Hepatocyte (in vitro differentiated cells): ENCODE results near the gene SCN11A. TPM values are rescaled to one million over a fixed set of nuclear protein-coding genes. Genes with fewer than 3 reads are reported as not detected.
A peak's percentile ranks its signal among the peaks of the same experiment; 100 is the strongest.

Experiments used
- DNase-seq: peaks from one replicate; pipeline ENCODE4 v3.0.0-alpha.2; 2016; ENCODE audit warnings: low spot score
- H2AFZ ChIP-seq: fragments of 200-600 bp; sonication (generic); 2 replicates; pipeline ENCODE4 v1.6.0; 2016; ENCODE audit warnings: antibody characterized with exemption, mild to moderate bottlenecking
- H3K27ac ChIP-seq: fragments of 200-600 bp; sonication (generic); 2 replicates; pipeline ENCODE4 v1.5.1; 2016; ENCODE audit warnings: mild to moderate bottlenecking
- H3K27me3 ChIP-seq: fragments of 200-600 bp; sonication (generic); 2 replicates; pipeline ENCODE4 v1.6.1; 2016
- H3K36me3 ChIP-seq: fragments of 200-600 bp; sonication (generic); replicated peaks from 2 replicates; pipeline ENCODE4 v1.5.1; 2016; ENCODE audit warnings: low read depth; ENCODE audit not compliant: insufficient read depth
- H3K4me1 ChIP-seq: fragments of 200-600 bp; sonication (generic); 2 replicates; pipeline ENCODE4 v1.5.1; 2016; ENCODE audit warnings: mild to moderate bottlenecking, moderate library complexity; ENCODE audit not compliant: insufficient read depth
- H3K4me2 ChIP-seq: fragments of 200-600 bp; sonication (generic); 2 replicates; pipeline ENCODE4 v1.6.0; 2016
- H3K4me3 ChIP-seq: fragments of 200-600 bp; sonication (generic); 2 replicates; pipeline ENCODE4 v1.5.1; 2016; ENCODE audit warnings: mild to moderate bottlenecking
- H3K79me2 ChIP-seq: fragments of 200-600 bp; sonication (generic); 2 replicates; pipeline ENCODE4 v1.6.0; 2017; ENCODE audit warnings: mild to moderate bottlenecking
- H3K9me2 ChIP-seq: fragments of 200-600 bp; sonication (generic); replicated peaks from 2 replicates; pipeline ENCODE4 v1.6.0; 2017; ENCODE audit warnings: mild to moderate bottlenecking; ENCODE audit not compliant: insufficient read depth
- H3K9me3 ChIP-seq: fragments of 200-600 bp; sonication (generic); 2 replicates; pipeline ENCODE4 v1.5.1; 2016; ENCODE audit warnings: low read depth, mild to moderate bottlenecking
- H4K20me1 ChIP-seq: fragments of 200-600 bp; sonication (generic); 2 replicates; pipeline ENCODE4 v1.6.0; 2016; ENCODE audit warnings: mild to moderate bottlenecking; ENCODE audit not compliant: insufficient read depth, poor library complexity, severe bottlenecking
- CTCF ChIP-seq: fragments of 200-600 bp; sonication (generic); IDR thresholded peaks from 2 replicates; pipeline ENCODE4 v1.5.1; 2016; ENCODE audit warnings: antibody characterized with exemption, mild to moderate bottlenecking; ENCODE audit not compliant: poor library complexity
- EZH2 ChIP-seq: fragments of 200-600 bp; sonication (generic); IDR thresholded peaks from 2 replicates; pipeline ENCODE4 v1.6.1; 2016; ENCODE audit warnings: antibody characterized with exemption, mild to moderate bottlenecking, borderline replicate concordance
- EZH2phosphoT487 ChIP-seq: fragments of 200-600 bp; sonication (generic); IDR thresholded peaks from one replicate; pipeline ENCODE4 v1.6.1; 2018; ENCODE audit warnings: antibody characterized with exemption, mild to moderate bottlenecking, low read depth, moderate library complexity; ENCODE audit not compliant: unreplicated experiment, severe bottlenecking
- WGBS: methylation state at CpG from one replicate; pipeline ENCODE4 v1.1.6; 2016; ENCODE audit warnings: low lambda C conversion rate; ENCODE audit errors: missing lambda C conversion rate; 5-methylcytosine and 5-hydroxymethylcytosine counted together
- polyA plus RNA-seq: library from polyadenylated mRNA; unstranded; fragments of >200 nt; fragmentation: Nextera tagmentation; extraction: Ambion mirVana; gene quantifications from 2 replicates; pipeline ENCODE4 v1.2.1, GENCODE V29; 2016
- total RNA-seq: library from RNA; depleted of rRNA; stranded (reverse); fragments of >200 nt; gene quantifications from 2 replicates; pipeline ENCODE4 v1.2.3, GENCODE V29; 2014

Gene SCN11A
- total and polyA plus RNA-seq, 2 experiments from 2014 or later: 1.9 to 3.7 TPM

GRCh38 chr3:39025222-39025970 lies 26.3 kb downstream of the SCN11A start:
- H3K27ac ChIP-seq: peak overlapping the region; percentile 52
- H2AFZ ChIP-seq: no peak overlapping the region
- H3K79me2 ChIP-seq: no peaks in the 10 kb centered on the region
- H3K4me3 ChIP-seq: no peak overlapping the region
- no peaks in the 10 kb centered on the region for H3K9me2 ChIP-seq
- TF ChIP-seq EZH2 (no peak), CTCF (no peak), EZH2phosphoT487 (no peak)
- 94% methylated on average over 6 of the region's 6 CpGs for WGBS
- no peaks in the 10 kb centered on the region for H4K20me1 ChIP-seq
- H3K4me1 ChIP-seq: no peaks in the 10 kb centered on the region
- no peaks in the 10 kb centered on the region for H3K27me3 ChIP-seq
- H3K9me3 ChIP-seq: no peaks in the 10 kb centered on the region
- no peak overlapping the region for H3K4me2 ChIP-seq
- no peaks in the 10 kb centered on the region for H3K36me3 ChIP-seq
- DNase-seq: no peak

DNA sequence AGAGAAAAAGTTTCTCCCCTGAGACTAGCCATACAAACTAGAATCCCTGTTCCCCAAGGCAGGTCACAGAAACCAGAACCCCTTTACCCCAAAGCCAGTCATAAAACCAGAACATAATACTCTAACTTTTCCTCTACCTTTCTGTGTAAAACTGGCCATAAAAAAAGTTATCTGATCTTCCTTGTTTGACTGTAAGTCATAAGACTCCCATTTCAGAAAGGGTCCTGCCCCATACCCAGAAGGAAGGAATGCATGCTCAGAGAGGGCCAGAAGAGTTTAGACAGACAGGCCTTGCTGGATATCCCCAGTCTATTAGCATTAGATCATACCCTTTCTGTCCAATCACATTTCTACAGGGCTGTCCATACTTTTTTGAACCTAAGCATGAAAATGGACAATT lies 27.2 kb downstream of the SCN11A start:
- DNase-seq: no peak
- H4K20me1 ChIP-seq: no peaks in the 10 kb centered on the region
- H3K27ac ChIP-seq: peak overlapping the region; percentile 52
- H3K79me2 ChIP-seq: no peaks in the 10 kb centered on the region
- no peaks in the 10 kb centered on the region for H3K9me3 ChIP-seq
- no peaks in the 10 kb centered on the region for H3K36me3 ChIP-seq
- no peaks in the 10 kb centered on the region for H3K27me3 ChIP-seq
- H2AFZ ChIP-seq: no peak overlapping the region
- H3K4me3 ChIP-seq: no peak overlapping the region
- H3K4me1 ChIP-seq: no peaks in the 10 kb centered on the region
- TF ChIP-seq EZH2 (no peak), EZH2phosphoT487 (no peak), CTCF (no peak)
- no peak overlapping the region for H3K4me2 ChIP-seq
- H3K9me2 ChIP-seq: no peaks in the 10 kb centered on the region

DNA sequence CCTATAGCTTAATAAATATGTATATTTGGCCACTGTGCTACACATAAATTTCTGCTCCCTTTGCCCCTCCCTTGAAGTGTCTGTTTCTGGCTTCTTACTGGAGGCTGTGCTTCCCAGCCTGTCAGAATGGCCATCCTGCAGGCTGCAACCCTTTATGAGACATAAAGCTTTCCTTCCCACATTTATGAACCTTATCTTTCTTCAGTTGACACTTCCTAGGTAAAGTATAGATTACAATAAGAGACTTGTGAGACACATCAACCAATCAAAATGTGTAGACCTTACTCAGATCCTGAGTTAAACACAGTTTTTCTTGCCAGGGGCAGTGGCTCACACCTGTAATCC lies 29.5 kb downstream of the SCN11A start:
- no peaks in the 10 kb centered on the region for H3K4me1 ChIP-seq
- H3K4me2 ChIP-seq: no peak overlapping the region
- DNase-seq: no peak
- no peak overlapping the region for H3K4me3 ChIP-seq
- no peaks in the 10 kb centered on the region for H4K20me1 ChIP-seq
- H3K27me3 ChIP-seq: no peaks in the 10 kb centered on the region
- H3K27ac ChIP-seq: no peak overlapping the region
- TF ChIP-seq EZH2phosphoT487: no peak
- TF ChIP-seq CTCF: no peak
- TF ChIP-seq EZH2: no peak
- H3K9me3 ChIP-seq: no peaks in the 10 kb centered on the region
- no peaks in the 10 kb centered on the region for H3K9me2 ChIP-seq
- no peaks in the 10 kb centered on the region for H3K79me2 ChIP-seq
- H2AFZ ChIP-seq: no peak overlapping the region
- H3K36me3 ChIP-seq: no peaks in the 10 kb centered on the region
